ENCODE results near the gene ABL2. TPM values are rescaled to one million over a fixed set of nuclear protein-coding genes. Genes with fewer than 3 reads are reported as not detected.

Gene ABL2
- total and polyA plus RNA-seq, 9 of the 15 experiments (the other 6 are each of a cell fraction or from before 2014, with no cell fraction given) = 1.4 to 15.0 (median 8.6) TPM

DNA sequence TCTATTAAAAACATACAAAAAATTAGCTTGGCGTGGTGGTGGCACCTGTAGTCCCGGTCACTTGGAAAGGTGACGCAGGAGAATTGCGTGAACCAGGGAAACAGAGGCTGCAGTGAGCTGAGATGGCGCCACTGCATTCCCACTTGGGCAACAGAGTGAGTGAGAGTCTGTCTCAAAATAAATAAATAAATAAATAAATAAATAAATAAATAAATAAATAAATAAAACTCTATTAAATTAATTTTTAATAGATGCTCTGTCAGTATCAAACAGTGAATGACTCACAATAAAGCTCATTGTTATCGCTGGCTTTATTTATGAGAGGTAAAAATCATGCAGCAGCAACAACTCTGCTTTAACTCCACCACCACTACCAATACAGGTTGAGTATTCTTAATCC lies 72.8 kb downstream of the ABL2 start:
- no peak for ATAC-seq
- Histone ChIP-seq H3K4me3 (no peak overlapping the region), H3K9me3 (replicated peaks; ENCODE audit: control insufficient read depth, insufficient read depth, low read depth, low read length) (no peaks in the 10 kb centered on the region), H3K4me2 (ENCODE audit: insufficient read depth, low read length) (no peak overlapping the region), H3K27ac (ENCODE audit: extremely low read depth, low read depth, low read length) (no peak overlapping the region), H4K20me1 (replicated peaks; ENCODE audit: control insufficient read depth, insufficient read depth, low read length) (no peaks in the 10 kb centered on the region; the same call in 1 of the 2 replicates), H3K79me2 (ENCODE audit: control insufficient read depth, insufficient read depth, low read length) (peaks cover 12% of the 10 kb centered on the region), H2AFZ (ENCODE audit: low read depth, low read length) (no peak overlapping the region), H3K9me1 (ENCODE audit: control insufficient read depth, insufficient read depth, low read length) (no peaks in the 10 kb centered on the region), H3K9ac (ENCODE audit: insufficient read depth in 1 of 2, low read depth in 2 of 2, low read length in 2 of 2) (no peak overlapping the region), H3K4me1 (replicated peaks in 1 of 2; ENCODE audit: control insufficient read depth in 2 of 2, insufficient read depth in 2 of 2, low read length in 2 of 2) (no peaks in the 10 kb centered on the region), H3K36me3 (ENCODE audit: control insufficient read depth, insufficient read depth, low read length) (no peaks in the 10 kb centered on the region; the same call in 2 of the 3 replicates), H3K27me3 (ENCODE audit: control insufficient read depth in 2 of 2, insufficient read depth in 2 of 2, low read length in 2 of 2) (no peaks in the 10 kb centered on the region)
- no peak for DNase-seq (ENCODE audit: extremely low read depth in 1 of 4, low spot score in 3 of 4)
- POLR2A ChIA-PET = no interaction called here
- CTCF ChIA-PET (ENCODE audit: low intra/inter-chr PET ratio) = no interaction called here
- in situ Hi-C loops (cut with MboI) (no loop called here), intact Hi-C loops (cut with micrococcal nuclease) (no loop called here)
- no TSS peak for BruUV-seq (replicated peaks)
- 89% methylated on average over 6 of the region's 6 CpGs for WGBS (ENCODE audit: insufficient coverage, low coverage, missing lambda C conversion rate)
- no peak for FAIRE-seq
- TF ChIP-seq STAG1 (CRISPR knock-in tag; IDR thresholded peaks at IDR 0.05; ENCODE audit: borderline replicate concordance) (no peak), CBX1 (IDR thresholded peaks at IDR 0.05; ENCODE audit: low read depth) (no peak)

DNA sequence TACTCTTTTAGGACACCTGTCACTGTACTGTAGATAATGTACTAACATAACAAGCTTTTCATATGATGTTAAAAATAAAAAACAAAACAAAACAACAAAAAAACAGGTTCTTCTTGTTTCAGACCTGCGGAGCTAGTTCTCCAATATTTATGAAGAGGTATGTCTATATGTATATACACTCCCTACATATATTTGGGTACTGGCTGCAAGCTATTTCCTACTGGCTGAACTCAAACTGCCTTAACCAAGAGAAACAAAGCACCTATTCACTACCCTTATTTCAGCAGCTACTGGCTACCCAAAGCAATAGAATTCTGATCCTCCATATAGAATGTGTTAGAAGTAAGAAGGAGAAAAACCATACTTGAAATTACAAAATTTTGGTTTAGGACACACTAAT lies 73.5 kb downstream of the ABL2 start:
- ChIA-PET CTCF (ENCODE audit: low intra/inter-chr PET ratio) (no interaction called here), POLR2A (interaction anchor here (0.9 kb wide), 1 partner anchor 54 kb away, joined by 3 read pairs; no protein-coding TSS in a partner anchor)
- no peaks in the 10 kb centered on the region for H3K9me3 ChIP-seq (replicated peaks; ENCODE audit: control insufficient read depth, insufficient read depth, low read depth, low read length)
- no peaks in the 10 kb centered on the region for H3K27me3 ChIP-seq (ENCODE audit: control insufficient read depth in 2 of 2, insufficient read depth in 2 of 2, low read length in 2 of 2)
- ATAC-seq (no peak), FAIRE-seq (no peak), DNase-seq (ENCODE audit: extremely low read depth in 1 of 4, low spot score in 3 of 4) (no peak)
- H2AFZ ChIP-seq (ENCODE audit: low read depth, low read length) = no peak overlapping the region
- peaks cover 7% of the 10 kb centered on the region; the same call in 1 of the 3 replicates for H3K79me2 ChIP-seq (ENCODE audit: control insufficient read depth, insufficient read depth, low read length)
- no peak overlapping the region for H3K4me2 ChIP-seq (ENCODE audit: insufficient read depth, low read length)
- no TSS peak for BruUV-seq (replicated peaks)
- intact Hi-C loops (cut with micrococcal nuclease) (no loop called here), in situ Hi-C loops (cut with MboI) (no loop called here)
- no peak overlapping the region for H3K27ac ChIP-seq (ENCODE audit: extremely low read depth, low read depth, low read length)
- no peaks in the 10 kb centered on the region for H3K36me3 ChIP-seq (ENCODE audit: control insufficient read depth, insufficient read depth, low read length)
- no peak overlapping the region for H3K9ac ChIP-seq (ENCODE audit: insufficient read depth in 1 of 2, low read depth in 2 of 2, low read length in 2 of 2)
- H3K4me1 ChIP-seq (replicated peaks in 1 of 2; ENCODE audit: control insufficient read depth in 2 of 2, insufficient read depth in 2 of 2, low read length in 2 of 2) = no peaks in the 10 kb centered on the region
- no peaks in the 10 kb centered on the region for H3K9me1 ChIP-seq (ENCODE audit: control insufficient read depth, insufficient read depth, low read length)
- WGBS (ENCODE audit: insufficient coverage, low coverage, missing lambda C conversion rate) = 95% methylated on average over 1 of the region's 1 CpG
- no peak overlapping the region for H3K4me3 ChIP-seq
- no peaks in the 10 kb centered on the region; the same call in 1 of the 2 replicates for H4K20me1 ChIP-seq (replicated peaks; ENCODE audit: control insufficient read depth, insufficient read depth, low read length)
- TF ChIP-seq MTA2 (IDR thresholded peaks at IDR 0.05; ENCODE audit: low read depth) = no peak
- TF ChIP-seq YBX1 (IDR thresholded peaks at IDR 0.05) = no peak
